Stimulated activated CD4-positive, alpha-beta T cell treated with anti-CD3 and anti-CD28 coated beads, TNF-alpha, amount 100 ng/mL, for 1 hour (primary cell): Measurements from ENCODE around the gene TRPM8.

Experiments
- DNase-seq, 3 donors: peaks; one replicate each; pipeline ENCODE4 v3.0.0-alpha.2; 2020; ENCODE audit warnings: low read depth in 3 of 3, low spot score in 1 of 3

Gene TRPM8

DNA sequence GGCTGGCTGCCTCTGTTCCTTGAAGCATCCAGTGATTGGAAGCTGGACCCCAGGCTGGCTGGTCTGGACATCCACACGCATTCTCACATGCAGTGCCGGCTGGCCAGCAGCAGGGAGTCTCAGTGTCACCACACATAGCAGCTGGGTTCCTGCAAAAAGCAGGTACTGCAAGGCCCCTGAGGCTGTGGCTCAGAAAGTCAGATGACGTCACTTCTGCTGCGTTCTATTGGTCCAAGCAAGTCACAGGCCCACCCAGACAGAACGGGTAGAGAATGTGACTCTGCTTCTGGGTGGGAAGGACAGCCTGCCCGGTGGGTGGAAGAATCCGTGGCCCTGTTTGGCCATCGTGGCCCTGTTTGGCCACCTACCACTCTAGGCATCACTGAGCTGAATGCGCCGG lies 82.0 kb downstream of the TRPM8 start:
- no peak for DNase-seq

DNA sequence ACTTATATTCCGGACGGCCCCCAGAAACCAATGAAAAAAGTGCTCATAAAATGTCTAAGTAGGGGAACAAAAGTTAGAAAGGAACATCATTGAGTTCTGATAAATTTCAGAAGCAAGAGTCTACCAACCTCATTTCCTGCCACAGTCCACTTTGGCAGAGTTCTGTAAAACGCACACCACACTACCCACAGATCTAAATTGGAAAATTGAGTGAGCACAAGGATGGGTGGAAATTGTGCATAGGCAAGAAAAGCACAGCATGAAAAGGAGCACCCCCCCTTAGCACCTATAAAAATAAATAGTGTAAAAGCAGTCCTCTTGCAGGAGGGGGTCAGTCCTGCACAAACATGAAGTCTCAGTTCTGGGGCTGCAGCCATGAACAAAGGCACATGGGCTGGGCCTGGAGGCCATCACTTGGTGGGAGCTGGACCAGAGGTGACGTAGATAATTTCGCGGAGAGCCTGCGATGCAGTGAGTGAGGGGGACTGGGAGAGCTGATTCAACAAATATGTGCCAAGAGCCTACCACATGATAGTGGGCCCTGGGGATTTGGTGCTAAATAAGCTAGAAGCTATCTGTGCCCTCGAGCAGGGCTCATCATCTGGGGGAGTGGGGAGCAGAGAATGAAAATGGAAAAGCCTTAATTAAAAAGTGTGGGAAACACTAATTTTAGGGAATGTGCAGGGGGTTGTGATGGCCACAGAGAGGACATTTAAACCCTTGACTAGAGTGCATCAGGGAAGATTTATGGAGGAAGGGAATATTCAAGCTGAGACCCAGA lies 84.4 kb downstream of the TRPM8 start:
- DNase-seq, result no peak

DNA sequence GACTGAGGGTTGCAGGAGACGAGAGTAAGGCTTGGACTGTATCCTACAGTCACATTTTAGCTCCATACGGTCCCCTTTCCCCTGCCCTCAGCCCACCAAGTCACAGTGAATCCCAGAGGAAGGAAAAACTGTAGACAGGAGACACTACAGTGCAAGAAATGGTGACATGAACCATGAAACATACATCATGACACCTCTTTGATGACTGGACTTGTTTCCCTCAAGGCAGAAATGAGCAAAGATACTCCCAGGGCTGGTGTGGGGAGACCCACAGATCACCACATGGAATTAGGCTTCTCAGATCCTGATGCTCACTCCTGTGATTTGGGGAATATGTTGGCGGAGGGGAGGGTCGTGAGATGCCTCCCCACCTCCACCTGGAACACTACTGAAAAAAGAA lies 85.1 kb downstream of the TRPM8 start:
- DNase-seq, result no peak

DNA sequence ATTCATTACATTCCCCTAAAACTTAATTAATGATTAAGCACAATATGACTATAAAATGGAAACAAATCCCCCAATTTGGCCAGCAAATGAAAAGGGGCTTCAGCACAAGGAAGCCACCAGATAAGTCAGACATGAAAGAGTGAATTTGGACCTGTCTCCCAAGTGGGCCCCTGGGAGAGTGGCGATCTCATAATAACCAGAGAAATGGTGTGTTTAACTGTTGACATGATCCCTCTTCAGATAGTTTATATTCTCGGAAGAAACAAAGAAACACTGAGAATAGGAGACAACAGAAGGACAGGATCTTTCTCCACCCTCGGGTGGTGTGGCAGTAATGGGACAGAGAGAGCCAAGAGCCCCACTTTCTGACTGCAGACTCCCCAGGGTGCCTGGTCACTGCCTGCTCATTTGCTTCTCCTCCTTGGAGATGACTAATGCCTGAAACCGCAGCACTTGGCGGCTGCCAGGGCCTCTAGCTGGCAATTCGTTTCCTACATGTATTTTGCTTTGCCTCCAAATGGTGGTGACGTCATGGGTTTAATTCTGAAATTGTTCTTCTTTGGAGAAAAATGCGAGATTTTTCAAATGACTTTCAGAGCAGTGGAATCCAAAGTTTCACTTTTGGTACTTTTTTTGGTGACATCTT lies 86.9 kb downstream of the TRPM8 start:
- DNase-seq, result no peak

DNA sequence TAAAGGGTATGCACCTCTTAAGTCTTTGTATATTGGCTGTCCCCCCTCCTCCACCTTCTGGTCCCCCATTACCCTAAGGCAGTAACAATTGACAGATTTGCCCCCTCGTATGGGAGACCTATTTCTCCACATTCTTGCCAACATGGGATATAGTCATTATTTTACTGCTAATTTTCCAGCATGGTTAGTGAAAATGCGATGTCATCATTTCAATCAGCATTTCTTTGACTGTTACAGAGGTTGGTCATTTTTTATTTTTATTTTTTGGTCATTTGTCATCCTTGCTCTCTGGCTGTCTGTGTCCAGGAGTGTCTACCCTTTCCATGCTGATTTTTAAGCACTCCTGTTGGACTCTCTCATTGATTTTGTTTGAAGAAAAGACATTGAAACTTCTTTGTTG lies 88.0 kb downstream of the TRPM8 start:
- DNase-seq, result no peak

DNA sequence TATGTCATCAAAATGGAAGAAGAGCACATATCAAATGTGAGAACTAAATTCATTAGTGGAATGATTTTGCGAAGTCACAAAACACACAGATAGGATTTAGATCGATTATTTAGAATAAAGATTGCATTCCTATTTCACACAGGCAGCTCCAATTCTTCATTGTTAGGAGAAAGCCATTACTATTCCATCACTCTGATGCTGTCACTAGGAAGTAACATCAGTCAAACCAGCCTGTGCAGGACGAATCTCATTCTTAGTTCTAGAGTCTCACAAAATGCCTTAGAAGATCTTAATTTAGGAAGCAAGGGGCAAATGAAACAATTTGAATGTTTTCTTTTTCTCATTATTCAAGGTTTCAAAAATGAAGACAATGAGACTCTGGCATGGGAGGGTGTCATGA lies 89.3 kb downstream of the TRPM8 start:
- DNase-seq, result no peak

DNA sequence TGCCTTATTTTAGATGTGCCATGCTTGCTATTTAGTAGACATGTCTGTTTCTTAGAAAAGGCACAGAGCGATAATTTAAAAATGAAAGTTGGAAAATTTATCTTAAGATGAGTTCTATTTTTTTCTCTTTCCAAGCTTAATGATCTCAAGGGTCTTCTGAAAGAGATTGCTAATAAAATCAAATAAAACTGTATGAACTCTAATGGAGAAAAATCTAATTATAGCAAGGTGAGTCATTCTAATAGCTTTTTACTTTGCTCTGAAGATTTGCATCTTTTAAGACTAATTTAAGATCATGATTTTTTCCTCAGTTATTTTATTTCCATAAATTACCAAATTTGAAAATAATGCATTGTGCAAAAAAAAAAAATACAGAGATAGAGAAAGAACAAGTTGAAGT lies 97.3 kb downstream of the TRPM8 start:
- no peak for DNase-seq

DNA sequence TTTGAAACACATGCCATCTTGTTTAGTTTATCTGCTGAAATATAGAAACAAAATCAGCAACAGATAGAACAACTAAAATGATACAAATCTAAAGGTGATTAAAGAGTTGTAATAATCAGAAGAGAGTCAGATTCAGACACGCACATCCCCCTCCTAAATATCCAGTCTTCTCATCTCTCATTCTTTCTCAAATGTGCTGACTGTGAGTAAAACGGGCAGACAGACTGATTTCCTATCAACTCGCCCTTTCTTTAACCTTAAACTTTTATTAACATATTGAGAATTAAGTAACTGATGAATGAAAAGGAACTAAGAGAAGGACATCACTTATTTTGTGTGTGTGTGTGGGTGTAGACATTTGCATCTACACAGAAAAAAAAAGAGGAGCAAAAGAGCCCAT lies 98.7 kb downstream of the TRPM8 start:
- no peak for DNase-seq

DNA sequence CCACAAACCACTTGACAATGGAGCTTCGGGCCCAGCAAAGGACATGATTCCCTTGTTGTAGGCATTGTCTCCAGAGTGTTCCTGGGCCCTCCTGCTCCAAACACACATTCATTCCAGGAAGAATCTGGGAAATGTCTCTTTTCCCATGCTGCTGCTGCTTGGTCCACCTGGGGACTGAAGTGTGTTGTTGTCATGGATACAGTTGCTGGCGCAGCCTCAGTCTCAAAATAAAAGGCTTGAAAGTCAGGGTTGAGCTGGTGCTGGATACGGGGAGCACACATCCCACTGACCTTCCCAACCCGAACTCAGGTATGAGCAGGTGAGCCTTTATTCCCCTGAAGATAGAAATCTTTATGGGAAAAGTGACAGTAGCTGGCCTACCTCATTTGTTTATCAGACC lies 102.7 kb downstream of the TRPM8 start:
- DNase-seq, result no peak

DNA sequence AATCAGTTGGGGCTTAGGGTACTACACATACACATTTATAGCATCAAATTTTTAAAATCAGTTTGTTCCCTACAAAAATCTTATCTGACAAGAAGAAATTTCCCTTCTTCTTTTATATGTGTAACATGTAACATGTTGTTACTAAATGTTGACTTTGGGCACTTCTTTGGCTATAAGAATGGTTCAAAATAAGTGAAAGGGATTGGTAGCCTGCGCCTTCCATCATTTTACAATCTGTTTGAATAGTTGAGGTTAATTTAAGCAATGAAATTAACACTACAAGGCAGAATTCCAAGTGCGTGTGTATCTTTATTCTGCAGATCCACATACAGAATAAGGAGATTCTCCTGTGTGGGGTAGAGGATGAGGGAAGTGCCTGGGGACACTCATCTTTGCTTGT lies 103.2 kb downstream of the TRPM8 start:
- DNase-seq, result no peak

DNA sequence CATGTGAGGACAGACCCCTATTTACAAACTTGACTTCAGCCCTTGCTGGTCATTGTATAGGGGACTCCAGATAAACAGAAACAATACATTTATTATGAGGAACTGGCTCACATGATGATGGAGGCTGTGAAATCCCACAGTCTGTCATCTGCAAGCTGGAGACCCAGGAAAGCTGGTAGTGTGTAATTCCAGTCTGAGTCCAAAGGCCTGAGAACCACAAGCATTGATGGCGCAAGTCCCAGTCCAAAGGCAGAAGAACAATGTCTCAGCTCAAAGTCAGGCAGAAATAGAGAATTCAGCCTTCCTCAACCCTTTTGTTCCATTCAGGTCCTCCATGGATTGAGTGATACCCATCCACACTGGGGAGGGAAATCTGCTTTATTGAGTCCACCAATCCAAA lies 105.3 kb downstream of the TRPM8 start:
- no peak for DNase-seq

DNA sequence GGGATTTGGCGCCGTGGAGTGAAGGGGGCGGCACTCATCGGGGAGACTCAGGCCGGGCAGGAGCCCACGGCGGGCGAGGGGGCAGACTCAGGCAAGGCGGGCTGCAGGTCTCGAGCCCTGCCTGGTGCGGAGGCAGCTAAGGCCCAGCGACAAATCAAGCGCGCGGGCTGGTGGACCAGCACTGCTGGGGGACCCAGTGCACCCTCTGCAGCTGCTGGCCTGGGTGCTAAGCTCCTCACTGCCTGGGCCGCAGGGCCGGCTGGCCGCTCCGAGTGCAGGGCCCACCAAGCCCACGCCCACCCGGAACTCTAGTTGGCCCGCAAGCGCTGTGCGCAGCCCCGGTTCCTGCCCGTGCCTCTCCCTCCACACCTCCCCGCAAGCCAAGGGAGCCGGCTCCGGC lies 107.1 kb downstream of the TRPM8 start:
- DNase-seq, result no peak

DNA sequence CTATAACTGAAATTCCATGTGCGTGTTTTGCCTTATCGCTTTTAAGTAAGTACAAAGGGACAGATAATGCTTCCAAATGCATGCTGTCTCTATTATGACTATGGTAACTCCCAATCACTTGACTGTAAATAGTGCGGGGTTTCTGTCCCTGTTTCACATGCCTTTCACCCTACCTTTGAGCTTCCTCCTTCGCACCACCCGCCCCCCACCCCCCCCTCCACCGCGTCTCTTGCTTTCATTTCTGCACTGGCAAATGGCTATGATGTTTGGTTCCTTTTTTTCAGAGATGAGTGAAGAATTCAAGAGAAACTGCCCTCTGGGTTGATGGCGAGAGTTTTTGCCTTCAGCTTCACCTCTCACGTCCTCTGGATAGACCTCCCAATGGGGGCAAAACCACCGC lies 108.3 kb downstream of the TRPM8 start:
- DNase-seq, result no peak

DNA sequence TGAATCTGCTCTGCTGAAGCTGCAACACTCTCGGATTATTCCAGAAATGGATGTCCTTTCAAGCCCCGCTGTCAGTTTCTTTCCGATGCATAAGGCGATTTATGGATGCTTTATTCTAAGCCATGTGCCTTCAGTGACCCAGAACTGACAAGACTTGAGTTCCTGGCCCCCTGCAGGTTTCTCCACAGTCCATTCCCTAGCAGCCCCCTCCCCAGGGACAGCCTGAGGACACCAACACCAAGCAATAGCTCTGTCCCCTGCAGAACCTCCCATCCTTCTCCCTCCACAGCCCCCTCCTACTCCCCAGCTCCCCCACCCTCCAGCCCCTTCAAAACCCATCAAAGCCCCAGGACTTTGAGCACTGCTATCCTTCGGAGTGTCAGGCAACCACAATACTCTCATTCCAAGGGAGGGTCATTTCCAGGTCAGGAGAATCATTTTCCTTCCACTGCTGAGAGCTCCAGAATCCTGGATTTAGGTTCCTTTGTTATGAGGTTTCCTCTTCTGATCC lies 108.8 kb downstream of the TRPM8 start:
- no peak for DNase-seq

DNA sequence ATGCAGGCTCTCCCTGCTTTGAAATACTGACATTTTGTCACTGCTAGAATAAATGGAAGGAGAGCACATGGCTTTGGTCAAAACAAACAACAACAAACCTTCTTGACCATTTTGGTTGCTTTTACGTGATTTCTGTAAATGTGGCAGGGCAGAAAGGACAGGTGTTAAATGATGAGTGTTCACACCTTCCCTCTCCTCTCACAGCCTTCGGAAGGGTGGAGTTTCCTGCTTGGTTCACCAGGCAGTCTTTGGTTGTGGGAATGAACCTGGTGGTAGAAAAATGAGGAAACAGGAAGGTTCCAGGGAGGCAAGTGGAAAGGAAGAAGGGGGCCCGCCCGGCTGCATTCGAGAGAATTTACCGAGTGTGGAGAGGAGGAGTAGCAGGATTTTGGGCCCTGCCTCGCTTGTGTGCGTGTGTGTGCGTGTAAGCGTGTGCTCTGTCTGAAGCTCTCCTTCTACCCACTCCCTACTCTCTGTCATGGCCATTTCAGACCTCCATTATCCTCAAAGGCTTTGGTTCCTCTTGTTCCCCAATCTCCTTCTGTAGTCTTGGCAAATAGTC lies 109.6 kb downstream of the TRPM8 start:
- no peak for DNase-seq

DNA sequence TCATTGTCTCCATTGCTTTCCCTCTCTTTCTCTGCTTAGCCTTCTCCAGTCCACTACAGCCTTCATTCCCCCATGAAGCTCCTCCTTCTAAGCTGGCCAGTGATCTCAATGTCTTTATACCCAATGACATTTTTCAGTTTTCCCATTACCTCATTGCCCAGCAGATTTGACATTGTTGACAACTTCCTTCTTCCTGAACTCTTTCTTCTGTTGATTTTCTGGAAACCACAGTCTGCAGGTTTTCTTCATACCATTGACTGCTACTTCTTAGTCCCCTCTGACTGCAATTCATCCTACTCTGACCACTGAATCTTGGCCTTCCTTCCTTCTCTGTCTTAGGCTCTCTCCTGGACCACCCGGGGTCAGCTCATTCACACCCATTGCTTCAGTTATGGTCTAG lies 110.5 kb downstream of the TRPM8 start:
- no peak for DNase-seq

DNA sequence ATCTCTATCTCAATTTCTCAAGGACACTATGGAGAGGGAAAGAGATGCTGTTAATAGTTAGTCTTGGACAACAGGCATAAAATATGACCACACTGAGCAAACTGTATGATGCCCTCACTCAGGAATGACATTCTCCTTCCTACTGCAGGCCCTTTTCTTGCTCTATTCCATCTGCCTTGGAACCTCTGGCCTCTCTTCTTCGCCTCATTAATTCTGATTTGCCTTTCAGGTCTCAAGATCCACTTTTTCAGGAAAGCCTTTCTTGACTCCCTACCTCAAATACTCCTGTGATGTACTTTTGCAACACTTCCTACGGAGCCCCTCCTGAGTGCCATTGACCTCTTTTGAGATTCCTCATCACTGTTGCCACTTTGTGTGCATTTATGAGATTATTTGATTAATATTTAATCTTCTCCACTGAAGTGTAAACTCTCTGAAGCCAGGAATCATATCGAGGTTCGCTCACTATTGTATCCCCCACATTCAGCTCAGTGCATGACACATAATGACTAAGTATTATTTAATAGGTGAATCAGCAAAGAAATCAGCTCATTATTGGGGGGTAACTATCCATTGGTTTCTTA lies 112.1 kb downstream of the TRPM8 start:
- DNase-seq, result no peak

DNA sequence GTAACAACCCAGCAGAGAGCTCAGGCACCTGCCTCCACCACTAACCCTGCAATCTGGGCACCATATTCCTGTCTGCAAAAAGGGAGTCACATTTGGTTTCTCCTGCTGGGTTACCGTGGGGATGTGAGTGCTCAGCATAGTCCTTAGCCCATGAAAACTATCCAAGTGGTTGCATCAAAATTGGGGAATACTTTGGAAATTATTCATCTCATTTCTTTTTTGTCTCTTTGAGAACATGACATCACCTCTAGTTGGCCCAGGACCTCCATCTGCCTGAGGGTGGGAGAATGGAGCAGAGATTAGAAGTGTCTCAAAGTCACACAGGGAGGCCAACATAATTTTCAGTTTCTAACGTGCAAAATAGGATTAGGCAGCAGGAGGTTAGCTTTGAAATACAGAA lies 114.0 kb downstream of the TRPM8 start:
- DNase-seq, result no peak

DNA sequence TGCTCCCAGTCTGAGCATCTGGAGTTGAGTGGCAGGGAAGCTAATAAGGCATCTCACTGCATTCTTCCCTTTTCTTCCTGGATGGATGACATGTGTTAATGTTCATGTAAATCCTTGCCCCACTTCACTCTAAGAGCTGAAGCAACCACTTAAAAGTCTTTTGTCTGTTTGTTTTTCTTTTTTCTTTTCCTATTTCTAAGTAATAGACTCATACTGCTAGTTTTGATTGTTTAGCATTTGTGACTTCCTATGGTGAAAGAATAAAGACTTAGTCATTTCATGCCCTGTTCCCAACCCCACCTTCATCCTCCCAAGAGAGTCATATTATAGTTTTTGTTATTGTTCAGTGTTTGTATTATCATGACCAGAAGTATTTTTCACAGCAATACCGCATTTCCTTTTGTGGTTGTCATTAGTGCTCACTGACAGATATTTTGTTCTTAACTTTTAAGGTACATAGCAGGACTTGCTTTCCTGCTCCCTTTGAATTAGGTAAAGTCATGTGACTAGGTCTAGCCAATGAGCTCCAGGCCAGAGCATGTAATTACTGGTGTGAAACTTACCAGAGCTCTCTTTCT lies 115.2 kb downstream of the TRPM8 start:
- no peak for DNase-seq

DNA sequence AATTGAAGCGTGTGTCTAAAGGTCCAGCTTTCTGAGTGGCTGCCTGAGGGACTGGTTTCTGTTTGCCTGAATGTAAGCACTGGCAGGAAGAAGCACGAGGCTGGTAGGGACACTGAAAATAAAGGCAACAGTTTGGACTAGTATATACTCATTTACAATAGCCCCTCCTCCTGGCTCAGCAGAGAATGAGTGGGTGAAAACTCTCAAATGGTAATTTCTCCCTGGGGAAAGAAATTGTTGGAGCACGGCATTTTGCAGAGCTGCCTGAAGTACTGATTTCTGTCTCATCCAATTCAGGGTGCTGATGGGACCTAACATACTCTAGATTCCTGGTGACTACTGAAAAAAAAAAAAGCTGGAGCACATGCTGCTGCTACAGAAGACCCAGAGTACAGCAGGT lies 116.0 kb downstream of the TRPM8 start:
- no peak for DNase-seq

DNA sequence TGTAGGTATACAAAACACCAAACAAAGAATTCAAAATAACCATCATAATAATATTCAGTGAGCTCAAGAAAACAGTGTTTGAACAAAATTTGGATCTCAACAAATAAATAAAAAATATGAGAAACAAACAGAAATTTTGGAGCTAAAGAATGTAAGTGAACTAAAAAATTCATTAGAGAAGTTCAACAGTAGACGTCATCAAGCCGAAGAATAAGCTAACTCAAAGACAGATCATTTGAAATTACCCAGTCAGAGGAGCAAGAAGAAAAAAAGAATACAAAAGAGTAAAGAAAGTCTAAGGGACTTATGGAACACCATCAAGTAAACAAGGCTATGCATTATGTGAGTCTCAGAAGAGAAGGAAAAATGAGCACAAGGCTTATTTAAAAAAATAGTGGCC lies 116.7 kb downstream of the TRPM8 start:
- no peak for DNase-seq
